HG03442 (cell line): ENCODE measurements around the gene MTHFD2L.

Experiments used
- ATAC-seq: cut with Tn5 transposase; IDR thresholded peaks from one replicate; pipeline ENCODE4 v1.9.1; 2021; ENCODE audit warnings: mild to moderate bottlenecking, moderate library complexity; ENCODE audit not compliant: unreplicated experiment

The MTHFD2L gene

DNA sequence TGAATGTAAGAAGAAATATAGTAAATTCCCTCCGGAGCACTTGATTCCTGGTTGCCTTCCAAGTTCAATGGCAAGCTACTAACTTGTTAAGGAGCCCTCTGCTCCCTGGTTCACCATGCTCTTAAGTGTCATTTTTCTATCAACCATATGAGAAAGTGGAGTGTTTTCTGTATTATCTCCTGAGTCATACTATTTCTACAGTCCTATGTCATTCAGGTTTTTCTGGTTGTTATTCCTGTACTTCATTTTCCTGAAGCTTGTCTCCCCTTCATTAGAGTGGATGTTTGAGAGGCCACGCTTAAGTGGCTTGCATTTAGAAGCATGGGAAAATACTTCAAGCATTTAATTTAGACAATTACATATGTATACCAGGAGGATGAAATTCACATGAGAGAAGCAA lies 135.6 kb downstream of the MTHFD2L start:
- no peak for ATAC-seq

DNA sequence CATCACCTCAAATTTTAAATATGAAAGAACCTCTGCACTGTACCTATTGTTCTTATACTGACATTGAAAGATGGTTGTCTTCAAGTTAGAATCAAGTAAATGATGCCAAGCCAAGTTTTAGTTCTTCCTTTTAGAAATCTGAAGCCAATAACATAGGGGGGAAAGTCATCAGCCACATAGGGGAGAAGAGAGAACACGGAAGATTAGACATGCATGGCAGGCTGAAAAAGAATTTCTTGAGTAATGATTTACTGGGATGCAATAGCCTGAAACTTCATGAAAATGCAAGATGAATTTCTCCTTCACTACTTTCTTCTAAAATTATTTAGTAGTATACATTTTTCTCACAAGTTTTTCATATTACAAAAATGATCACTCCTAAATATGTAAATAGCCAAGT lies 136.8 kb downstream of the MTHFD2L start:
- no peak for ATAC-seq

DNA sequence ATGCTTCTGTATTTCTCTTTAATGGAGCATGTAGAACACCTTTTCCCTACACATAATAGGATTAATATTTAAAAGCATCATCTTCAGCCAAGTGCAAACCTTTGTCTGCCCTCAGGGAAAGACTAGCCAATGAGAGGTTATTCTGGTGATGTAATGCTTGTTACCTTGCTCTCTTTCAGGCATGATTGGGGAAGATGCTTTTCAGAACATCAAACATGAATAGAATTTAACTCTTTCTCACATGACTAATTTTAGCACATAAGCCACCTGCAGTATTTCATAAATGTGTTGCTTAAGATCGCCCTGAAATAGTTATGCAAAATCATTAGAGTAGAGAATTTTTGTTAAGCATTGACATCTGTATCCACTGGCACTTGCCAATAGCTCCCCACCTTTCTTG lies 139.6 kb downstream of the MTHFD2L start:
- ATAC-seq = no peak

DNA sequence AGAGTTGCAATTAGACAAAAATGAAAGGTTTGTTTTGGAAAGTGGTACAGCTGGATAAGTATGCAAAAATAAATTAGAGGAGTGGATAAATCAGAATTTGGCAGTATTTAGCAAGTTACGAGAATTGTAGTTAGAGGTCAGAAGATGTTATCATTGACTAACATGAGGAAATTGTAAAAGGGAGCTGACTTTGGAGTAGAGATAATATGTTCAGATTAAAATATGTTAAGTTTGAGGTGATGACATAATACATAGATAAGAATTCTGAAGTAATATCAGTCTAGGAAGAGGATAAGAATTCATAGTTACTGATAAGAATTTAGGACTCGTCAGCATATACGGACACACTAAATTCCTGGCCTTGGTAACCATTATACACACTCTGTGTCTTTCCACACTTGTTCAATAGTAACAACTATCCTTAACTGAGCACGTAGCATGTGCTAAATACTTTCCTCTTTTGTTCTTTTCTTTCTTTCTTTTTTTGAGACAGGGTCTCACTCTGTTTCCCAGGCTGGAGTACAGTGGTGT lies 146.2 kb downstream of the MTHFD2L start:
- ATAC-seq = no peak

DNA sequence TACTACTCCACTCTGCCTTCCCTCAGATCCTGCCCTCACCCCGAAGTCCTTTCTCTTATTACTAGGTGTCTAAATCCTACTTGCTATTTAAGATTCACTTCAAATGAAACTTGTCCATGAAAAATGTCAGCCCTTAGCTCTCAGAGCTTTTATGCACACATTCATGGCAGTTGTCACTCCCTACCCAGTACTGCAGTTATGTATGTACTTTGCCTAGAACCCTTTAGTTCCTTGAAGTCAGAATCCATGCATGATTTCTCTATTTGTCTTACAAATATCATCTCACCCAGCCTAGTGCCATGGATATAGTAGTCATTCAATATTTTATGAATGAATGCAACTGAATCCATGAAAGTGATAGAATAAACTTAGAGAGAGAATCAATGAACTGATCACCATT lies 147.1 kb downstream of the MTHFD2L start:
- no peak for ATAC-seq

DNA sequence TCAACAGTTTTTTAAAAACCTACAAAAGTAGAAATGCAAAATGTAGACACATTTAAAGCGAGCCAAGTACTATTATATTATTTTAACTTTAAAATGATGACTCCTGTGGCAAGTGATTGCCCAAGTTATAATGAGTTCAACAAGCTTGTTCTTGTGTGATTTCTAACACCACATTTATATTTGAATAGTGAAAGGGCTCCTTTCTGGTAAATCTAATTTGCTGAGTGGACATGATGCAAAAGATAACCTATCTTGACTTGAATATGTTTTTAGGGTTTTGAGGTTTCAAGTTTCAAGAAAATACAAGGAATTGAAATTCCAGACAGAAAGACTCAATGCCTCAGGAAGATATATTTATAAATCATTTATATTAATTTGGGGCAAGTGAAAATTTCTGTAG lies 149.3 kb downstream of the MTHFD2L start:
- ATAC-seq = no peak

DNA sequence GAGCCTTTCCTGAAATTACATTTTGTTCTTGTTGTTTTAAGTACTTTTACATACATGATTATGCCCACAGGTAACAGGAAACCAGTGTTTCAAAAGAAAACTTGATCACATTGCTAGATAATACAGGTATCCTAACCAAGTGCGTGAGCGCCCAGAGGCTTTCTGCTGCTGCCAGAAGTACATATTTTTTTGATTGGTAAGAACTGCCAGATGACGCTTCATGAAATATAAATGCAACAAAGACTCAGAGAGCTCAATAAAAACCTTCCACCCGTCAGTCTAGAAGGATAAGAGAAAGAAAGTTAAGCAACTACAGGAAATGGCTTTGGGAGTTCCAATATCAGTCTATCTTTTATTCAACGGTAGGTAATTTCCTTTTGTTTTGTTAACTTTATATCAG lies 150.3 kb downstream of the MTHFD2L start, which contains the start of gene EPGN:
Gene EPGN, plus strand, starts transcription at position 256 of the 400 bp plus-strand sequence. Its CDS starts 64 bp downstream, at position 320.
- ATAC-seq = no peak

DNA sequence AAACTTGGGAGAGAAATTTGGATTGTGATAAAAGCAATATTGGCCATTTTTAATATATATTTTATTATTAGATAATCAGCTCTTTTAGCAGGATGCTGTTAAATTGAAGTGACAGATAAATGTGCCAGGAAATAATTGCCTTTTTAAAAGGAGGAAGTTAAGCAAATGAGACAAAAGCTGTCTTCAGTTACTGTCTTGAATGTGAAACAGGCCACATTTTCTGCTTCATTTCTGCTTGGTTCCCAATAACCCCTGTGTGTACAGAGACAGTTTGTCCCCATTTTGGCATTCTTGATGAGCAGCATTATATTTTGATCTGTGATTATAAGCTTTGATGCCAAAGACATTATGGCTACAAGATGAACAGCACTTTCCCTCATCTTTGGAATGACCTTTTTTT lies 151.3 kb downstream of the MTHFD2L start:
- no peak for ATAC-seq

DNA sequence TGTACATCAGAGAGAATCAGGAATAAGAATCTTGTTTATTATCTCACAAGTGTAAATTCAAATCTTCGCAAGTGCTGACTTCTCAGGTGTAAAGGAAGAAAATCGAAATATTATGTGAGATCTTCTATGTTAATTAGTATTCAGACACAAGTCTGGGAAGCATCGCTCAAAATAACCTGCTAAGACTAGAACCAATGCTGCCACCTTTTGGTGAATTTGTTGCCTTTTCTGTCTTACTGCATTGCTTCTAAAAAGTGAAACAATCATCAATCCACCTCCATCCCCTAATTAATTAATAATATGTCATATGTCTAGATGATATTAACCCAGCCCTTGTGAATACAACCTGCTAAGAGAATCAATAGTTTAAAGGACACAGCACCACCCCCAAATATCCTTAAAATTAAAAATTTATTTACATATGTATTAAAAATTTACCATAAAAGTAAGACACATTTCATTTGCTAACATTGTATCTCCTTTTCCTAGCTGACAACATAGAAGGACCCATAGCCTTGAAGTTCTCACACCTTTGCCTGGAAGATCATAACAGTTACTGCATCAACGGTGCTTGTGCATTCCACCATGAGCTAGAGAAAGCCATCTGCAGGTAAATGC lies 153.9 kb downstream of the MTHFD2L start:
- ATAC-seq = peak; percentile 63

DNA sequence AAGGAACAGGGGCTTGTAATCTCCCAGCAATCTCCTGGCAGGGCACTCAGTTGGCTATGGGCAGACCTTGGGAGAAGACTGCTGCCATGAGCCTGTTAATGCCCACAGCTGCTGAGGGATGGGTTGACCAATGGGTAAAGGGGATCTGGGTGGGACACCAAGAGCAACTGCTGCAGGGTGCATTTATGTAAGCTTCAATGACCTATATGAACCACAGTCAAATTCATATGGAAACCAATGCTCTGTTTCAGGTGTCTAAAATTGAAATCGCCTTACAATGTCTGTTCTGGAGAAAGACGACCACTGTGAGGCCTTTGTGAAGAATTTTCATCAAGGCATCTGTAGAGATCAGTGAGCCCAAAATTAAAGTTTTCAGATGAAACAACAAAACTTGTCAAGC lies 156.4 kb downstream of the MTHFD2L start:
- no peak for ATAC-seq

DNA sequence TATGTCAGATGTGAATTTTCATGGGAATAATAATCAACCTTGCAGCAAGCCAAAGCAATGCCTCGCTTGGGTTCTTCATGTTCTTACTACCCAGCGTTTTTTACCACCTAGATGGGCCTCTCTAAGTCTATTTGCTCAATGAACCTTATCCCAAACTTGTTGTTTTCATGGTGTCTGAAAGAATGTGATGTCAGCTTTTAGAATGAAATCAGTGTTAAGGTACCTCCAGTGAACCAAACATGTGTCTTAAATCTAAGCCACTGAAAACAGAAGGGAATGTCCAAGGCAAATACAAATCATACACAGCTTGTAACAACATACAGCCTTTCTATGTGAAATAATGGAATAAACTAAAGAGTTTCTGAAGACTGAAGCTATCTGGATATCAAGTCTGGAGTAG lies 157.0 kb downstream of the MTHFD2L start:
- ATAC-seq = no peak

DNA sequence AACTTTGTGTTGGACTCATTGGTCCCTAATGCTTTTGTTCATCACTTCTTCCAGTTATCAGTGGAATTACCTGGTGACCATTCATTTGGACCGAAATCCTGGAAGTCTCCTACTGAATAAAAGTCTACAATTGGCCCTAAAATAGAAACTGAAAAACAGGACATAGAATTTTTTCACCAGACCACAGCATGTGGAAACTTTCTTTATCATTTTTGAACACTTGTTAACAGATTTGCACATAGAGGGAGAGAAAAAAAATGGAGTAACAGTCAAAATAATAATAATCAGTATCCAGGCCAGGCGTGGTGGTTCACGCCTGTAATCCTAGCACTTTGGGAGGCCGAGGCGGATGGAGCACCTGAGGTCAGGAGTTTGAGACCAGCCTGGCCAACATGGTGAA lies 157.5 kb downstream of the MTHFD2L start:
- no peak for ATAC-seq

DNA sequence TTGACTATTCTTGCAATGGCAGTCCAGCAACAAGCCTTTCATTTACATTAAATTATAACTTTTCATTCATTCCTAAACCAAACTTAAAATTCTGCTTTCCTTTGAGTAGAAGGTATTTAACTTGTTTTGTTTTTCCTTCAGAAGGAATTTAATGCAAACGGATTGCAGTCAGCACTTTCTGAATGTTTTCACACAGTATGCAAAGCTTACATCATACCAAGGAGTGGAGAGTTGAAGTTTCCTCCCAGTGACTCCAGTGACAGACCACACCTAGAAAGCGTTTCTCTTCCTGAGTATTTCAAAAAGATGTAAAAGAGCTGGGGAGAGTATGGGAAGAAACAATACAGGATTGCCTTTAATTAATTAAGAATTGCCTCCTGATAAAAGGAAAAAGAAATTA lies 158.5 kb downstream of the MTHFD2L start:
- no peak for ATAC-seq

DNA sequence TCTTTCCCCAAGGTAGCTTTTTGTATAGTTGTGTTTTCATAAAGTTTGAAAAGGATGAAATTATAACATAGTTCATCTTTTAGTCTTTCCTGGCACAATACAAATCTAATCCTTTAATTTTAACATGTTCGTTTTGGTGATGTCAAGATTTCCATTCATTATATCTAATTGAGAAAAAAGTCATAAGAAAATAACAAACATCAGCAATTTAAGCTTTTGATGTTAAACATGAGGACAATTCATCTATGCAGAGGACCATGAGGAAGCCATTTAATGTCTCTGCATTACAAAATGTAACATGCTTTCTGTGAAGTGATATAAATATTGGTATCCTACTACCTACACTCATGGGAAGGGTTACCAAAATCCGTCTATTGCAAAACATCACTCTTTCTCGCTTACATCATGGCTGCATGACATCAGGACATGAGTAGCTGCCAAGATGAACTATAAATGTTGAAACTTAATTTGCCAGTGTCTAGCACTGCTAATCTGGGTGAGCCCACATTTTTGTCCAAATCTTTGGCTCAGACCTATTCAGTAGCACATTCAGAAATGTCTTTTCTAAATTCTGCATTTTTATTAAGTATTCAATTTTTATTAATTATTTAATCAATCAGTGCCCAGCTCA lies 159.8 kb downstream of the MTHFD2L start:
- ATAC-seq = no peak

DNA sequence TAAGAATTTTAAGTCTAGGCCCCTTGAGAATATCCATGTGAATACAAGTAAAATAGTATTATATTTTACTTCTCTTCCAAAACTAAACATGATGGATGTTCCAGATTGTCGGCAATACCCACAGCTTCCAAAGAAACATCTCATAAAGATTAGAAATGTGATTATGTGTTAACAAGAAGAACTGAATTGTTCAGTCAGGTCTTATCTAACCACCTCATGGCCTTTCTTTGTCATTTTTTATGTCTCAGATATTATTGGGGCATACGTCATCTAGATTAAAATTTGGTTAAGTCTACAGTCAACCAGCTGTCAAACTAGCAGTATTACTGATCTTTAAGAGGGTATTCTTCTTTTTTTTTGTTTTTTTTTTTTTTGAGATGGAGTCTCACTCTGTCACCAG lies 160.4 kb downstream of the MTHFD2L start:
- no peak for ATAC-seq

DNA sequence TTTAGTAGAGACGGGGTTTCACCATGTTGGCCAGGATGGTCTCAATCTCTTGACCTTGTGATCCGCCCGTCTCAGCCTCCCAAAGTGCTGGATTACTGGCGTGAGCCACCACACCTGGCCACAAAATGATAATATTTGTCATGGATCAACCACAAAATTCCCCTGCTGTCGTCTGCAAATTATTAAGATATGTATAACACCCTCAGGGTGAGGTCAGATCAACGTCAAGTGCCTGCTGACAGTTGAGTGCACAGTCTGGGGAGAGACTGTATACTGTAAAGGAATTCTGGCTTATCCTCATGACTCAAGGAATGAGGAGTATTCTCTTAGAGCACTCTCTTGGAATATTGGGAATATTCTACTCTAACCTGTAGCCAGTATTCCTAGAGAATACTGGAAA lies 161.6 kb downstream of the MTHFD2L start:
- no peak for ATAC-seq

DNA sequence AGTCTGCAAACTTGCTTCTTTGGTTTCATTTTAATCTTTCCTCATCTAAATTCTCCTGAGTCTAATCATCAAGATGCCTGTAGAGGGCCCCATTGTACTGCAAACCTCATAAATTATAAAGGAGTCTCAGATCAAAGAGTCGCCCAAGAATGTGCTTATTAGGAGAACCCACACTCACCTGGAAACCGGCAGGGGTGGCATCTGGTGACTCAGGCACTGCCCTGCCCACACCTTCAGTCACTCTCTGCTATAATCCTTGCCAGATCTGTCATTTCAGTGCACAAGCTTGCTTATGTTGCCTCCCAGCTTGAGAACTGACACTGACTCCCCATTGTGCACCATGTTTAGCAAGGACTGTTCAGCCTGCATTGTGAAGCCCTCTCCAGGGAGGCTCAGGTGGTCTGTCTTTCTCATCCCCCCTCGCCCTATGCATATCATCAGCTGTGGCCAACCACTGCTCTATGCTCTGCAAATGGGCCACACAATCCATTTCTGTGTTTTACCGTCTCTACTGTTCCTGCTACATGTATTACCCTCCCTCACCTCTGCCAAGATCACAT lies 162.7 kb downstream of the MTHFD2L start:
- peak; percentile 93 for ATAC-seq

DNA sequence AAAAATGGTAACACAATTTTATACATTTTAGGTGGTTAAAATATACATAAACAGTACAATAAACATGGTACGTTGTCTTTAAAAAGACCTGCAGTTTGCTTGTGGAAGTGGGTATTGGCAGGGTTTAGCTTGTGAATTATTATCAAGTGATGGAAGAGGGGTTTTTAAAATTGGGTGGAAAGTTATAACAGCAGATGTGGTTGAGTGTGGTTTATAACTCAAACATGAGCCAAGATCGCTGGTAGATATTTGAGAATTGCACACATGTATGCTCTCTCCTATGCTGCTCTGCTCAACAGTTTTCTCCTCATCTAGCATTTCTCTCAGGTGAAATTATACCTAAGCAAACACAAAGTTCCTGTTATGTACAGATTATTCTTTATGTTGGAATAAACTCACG lies 164.4 kb downstream of the MTHFD2L start:
- no peak for ATAC-seq

DNA sequence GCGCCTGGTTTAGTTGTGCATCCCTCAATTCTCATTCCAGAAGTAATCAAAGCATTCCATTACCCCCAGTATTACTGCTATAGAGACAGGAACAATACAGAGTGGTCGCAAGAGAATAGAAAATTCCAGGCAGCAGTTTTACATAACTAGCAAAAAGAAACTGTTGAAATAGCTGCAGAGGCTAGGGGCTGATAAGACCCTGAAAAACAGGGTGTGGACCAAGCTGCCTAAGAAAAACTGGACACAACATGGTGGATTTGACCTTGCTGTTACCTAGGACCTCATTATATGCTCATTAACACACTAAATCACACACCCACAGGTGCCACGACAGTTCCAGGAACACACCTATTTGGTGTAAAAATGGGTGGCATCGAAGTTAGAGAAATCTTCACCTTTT lies 165.7 kb downstream of the MTHFD2L start:
- no peak for ATAC-seq

DNA sequence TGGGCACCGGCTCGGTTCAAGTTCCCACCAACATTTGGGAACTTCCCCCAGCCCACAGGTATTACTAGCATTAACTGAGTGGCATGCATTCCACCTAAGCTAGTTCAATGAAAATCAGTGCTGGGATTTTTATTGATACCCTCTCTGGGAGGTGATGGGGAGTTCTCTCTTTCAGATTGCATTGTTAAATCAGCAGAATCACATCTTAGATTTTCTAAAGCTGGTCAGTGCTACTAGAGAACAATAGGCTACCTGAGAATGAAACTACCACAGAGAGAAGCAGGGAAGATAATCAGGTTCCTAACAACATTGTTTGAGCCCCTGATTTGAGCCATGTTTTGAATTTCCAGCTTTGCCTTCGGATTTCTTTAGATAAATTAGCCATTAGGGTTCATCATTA lies 166.3 kb downstream of the MTHFD2L start:
- ATAC-seq = no peak

DNA sequence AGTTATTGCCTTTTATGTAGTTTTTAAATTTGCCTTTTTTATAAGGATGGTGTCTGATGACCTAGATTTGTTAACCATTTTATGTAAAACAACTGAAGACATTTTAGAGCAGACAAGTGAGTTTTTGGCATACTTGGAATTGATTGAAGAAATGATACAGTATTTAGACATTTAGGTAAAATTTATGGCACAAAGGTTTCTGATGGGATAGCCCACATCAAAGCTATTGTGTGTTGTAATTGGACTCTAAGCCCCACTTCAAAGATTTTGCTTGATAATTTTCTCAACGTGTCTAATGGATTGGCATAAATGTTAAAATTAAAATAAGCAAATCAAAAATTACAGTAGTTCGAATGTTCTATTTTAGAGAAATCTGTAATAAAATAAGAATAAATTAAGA lies 168.0 kb downstream of the MTHFD2L start:
- no peak for ATAC-seq

DNA sequence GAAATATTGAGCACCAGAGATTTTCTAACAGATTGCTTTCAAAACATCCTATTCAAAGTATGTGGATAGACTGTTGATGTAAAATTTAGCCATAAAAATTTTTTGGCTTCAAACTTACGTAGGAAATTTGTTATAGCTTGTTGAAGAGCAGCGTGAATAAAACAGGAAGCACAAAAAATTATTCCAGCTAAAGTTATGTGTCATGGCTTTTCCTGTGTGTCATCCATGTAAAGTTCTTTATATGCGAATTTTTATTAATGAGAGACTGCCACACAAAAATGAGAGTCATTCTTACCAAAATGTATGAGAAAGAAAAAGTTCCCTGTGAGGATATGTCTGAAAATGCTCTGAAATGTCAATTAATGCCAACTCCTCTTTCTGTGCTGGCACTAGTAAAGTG lies 169.8 kb downstream of the MTHFD2L start:
- no peak for ATAC-seq
